GM12892 (cell line): ENCODE measurements around the gene TFAP2A.

Experiments
- POLR2A ChIP-seq: IDR thresholded peaks from 2 replicates; pipeline ENCODE4 v1.6.1; 2011; ENCODE audit warnings: low read depth, low read length, control low read depth
- POLR2AphosphoS5 ChIP-seq: IDR thresholded peaks from 2 replicates; pipeline ENCODE4 v1.6.1; 2011; ENCODE audit warnings: low read depth, low read length, control low read depth
- TAF1 ChIP-seq: IDR thresholded peaks from 2 replicates; pipeline ENCODE4 v1.6.1; 2011; ENCODE audit warnings: low read depth, mild to moderate bottlenecking, control low read depth, low read length, borderline replicate concordance

DNA sequence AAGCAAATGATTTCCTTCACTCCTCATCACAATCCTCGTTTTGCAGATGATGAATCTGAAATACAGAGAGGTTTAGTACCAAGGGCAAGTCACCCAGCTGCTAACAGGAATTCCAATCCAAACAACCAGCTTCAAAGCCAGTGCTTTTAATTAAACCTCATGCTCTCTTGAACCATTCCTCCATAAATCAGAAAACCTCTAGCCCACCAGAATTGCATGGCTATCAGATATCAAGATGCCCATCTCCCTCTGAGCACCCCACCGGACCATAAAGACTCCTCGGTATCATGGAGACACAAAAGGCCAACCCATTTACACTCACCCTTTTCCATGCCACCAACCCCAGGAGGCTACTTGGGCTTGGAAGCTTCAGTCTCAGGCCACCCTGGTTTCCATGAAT lies 46.0 kb downstream of the TFAP2A start:
- TF ChIP-seq POLR2A (no peak), POLR2AphosphoS5 (no peak), TAF1 (no peak)
